A375 (cell line): ENCODE results near the gene PMCH. TPM values are rescaled to one million over a fixed set of nuclear protein-coding genes. Genes with fewer than 3 reads are reported as not detected.

Experiments used
- small RNA-seq: library from RNA; depleted of rRNA; stranded (forward); fragments of <200 nt; gene quantifications from one replicate; pipeline ENCODE3, GENCODE V24; 2014
- total RNA-seq: library from RNA; depleted of rRNA; stranded (reverse); fragments of >200 nt; shearing (Covaris generic); gene quantifications from 2 replicates; pipeline ENCODE4 v1.2.3, GENCODE V29; 2014; rRNA removed

PMCH gene, protein sequence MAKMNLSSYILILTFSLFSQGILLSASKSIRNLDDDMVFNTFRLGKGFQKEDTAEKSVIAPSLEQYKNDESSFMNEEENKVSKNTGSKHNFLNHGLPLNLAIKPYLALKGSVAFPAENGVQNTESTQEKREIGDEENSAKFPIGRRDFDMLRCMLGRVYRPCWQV
- total RNA-seq, result not detected in 2 replicates

GRCh38 chr12:102197789-102198188 lies at the start of gene PMCH:
TSS of gene PMCH (minus strand) at chr12:102197833. CDS start at chr12:102197770, 63 bp downstream.

Small RNA genes lying within 50 kb of the gene (small RNA-seq; reads per million reads assigned to genes)
- gene RN7SL793P, result not detected

Other genes starting within 250 kb of the PMCH start
- 39.5 and 40.1 TPM in 2 replicates for gene WASHC3, start 135.8 kb downstream of the PMCH start, total RNA-seq
- gene NUP37, start 77.7 kb downstream of the PMCH start, total RNA-seq, result 53.4 and 60.7 TPM in 2 replicates
- 12.8 and 17.8 TPM in 2 replicates for gene PARPBP, start 77.7 kb downstream of the PMCH start, total RNA-seq